HG03571 (cell line): ENCODE results near the gene KIAA1755.

ENCODE experiments used
- ATAC-seq: cut with Tn5 transposase; IDR thresholded peaks from one replicate; pipeline ENCODE4 v1.9.1; 2021; ENCODE audit not compliant: unreplicated experiment

KIAA1755 gene

GRCh38 chr20:38169636-38170193, 90.8 kb downstream of the KIAA1755 start:
- no peak for ATAC-seq

- ATAC-seq = no peak
Measured at GRCh38 chr20:38168791-38169589, 91.5 kb downstream of the KIAA1755 start.

- no peak for ATAC-seq
Measured at GRCh38 chr20:38167851-38168760, 92.4 kb downstream of the KIAA1755 start.

GRCh38 chr20:38167328-38167850, 93.1 kb downstream of the KIAA1755 start:
- no peak for ATAC-seq

- no peak for ATAC-seq
Measured at GRCh38 chr20:38166703-38167233, 93.8 kb downstream of the KIAA1755 start.

- ATAC-seq = no peak
Measured at GRCh38 chr20:38165966-38166702, 94.4 kb downstream of the KIAA1755 start.

GRCh38 chr20:38165089-38165965, 95.2 kb downstream of the KIAA1755 start, which contains the start of gene TGM2:
TSS of gene TGM2 (minus strand) at chr20:38165270. CDS start at chr20:38165198, 72 bp downstream.
- ATAC-seq = peak; percentile 75

GRCh38 chr20:38164624-38165088, 95.9 kb downstream of the KIAA1755 start:
- no peak for ATAC-seq

GRCh38 chr20:38164069-38164468, 96.5 kb downstream of the KIAA1755 start:
- no peak for ATAC-seq

GRCh38 chr20:38162878-38163875, 97.4 kb downstream of the KIAA1755 start:
- ATAC-seq = no peak

GRCh38 chr20:38162149-38162548, 98.4 kb downstream of the KIAA1755 start:
- ATAC-seq = no peak

- no peak for ATAC-seq
Measured at GRCh38 chr20:38161412-38161774, 99.1 kb downstream of the KIAA1755 start.
